K562 treated with DMSO at 1 percent for 24 hours (cell line): ENCODE measurements around the gene ZBTB47. TPM values are rescaled to one million over a fixed set of nuclear protein-coding genes. Genes with fewer than 3 reads are reported as not detected.

ENCODE experiments used
- total RNA-seq: library from RNA; unstranded; fragments of 300-600 nt; gene quantifications from 2 replicates; pipeline ENCODE4 v1.2.3, GENCODE V29; 2022; ENCODE audit warnings: low read depth; ENCODE audit not compliant: insufficient read depth

Gene ZBTB47
- total RNA-seq = 2.2 and 2.8 TPM in 2 replicates

DNA sequence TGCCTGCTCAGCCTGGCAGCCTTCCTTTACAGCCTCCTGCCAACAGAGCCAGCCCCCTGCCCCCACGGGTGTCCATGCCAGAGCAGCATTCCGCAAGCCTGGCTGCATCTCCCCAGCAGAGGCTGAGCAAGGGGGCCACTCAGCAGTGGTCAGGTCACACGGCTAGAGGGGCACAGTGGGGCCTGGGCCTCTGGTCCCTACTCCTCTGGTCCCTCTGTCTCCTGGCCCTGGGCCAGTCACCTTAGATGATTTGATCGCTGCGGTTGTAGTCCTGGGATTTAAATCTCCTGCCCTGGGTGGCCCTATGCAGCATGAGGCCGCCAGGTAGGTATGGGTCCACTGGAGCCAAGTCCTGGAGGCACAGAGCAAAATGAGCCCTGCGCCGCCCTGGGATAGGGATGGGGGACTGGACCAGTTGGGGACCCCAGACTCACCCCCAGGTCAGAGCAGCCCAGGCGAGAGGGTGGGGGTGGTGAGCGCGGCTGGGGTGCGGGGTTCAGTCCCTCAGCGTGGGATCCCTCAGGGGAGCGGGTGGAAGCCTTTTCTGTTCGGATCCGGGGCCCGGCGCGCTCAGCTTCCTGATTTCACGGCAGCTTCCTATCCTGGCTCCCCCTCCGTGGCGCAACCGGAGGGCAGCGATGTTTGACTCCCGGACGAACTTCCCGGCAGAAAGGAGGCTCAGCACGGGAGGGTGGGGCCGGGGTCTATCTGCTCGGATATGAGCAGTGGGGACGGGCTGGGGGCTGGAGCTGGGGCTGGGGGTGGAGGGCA lies at the start of gene ZBTB47:
Gene ZBTB47, plus strand, starts transcription at position 138 of the 771 bp plus-strand sequence. CDS start 4,659 bp downstream, outside the sequence.

DNA sequence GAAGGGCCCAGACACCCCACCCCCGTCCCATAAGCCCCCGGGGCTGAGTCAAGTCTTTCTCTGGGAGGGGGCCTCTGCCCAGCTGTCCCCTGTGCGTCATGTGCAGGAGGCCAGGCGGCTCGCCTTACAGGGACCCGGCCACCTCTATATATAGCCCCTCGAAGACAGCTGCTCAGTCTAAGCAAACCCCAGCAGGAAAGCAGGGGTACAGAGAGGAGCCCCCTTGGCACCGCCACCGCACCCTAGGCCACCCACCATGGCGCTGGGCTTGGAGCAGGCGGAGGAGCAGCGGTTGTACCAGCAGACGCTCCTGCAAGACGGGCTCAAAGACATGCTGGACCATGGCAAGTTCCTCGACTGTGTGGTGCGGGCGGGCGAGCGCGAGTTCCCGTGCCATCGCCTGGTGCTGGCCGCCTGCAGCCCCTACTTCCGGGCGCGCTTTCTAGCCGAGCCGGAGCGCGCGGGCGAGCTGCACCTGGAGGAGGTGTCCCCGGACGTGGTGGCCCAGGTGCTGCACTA lies 31.9 kb downstream of the ZBTB47 start, which contains the start of gene KLHL40:
Gene KLHL40, plus strand, starts transcription at position 175 of the 519 bp plus-strand sequence. Its CDS starts 82 bp downstream, at position 257.

DNA sequence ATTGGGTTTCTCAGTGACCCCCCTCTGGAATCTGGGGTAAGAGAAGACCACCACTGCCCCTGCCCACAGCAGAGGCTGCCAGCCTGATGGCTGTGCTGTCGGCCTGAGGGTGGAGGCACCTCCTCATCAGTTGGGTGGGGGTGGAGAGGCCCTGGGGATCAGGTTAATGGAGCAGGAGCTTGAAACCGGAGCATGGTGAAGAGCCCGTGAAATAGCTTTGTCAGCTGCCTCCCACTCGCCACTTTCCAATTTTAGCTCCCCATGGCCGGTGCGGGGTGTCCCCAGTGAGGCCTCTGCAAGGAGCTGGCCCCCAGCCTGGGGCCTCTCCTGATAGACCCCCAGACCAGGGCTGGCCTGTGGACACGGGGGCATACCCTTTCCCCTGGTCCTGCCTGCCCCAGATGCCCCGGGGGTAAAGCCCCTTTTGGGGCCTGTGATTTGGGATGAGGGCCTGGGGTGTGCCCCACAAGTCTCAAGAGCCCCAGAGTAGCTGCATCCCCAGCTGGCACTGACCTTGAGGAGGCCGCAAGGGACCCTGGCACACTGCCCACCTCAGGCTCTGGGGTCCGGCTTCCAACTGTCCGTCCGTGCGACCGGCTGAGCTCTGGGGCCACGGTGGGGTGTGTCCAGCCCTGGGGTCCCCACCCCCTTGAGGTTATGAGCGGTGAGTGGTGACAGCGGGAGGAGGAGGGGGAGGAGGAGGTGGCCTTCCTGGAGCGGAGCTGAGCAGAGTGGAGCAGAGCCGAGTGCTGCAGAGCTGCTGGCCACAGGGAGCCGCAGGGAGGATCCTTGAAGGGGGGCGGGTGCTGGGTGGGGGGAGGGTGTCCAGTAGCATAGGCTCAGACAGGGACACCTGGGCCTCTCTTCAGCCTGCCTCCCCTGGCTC lies 48.8 kb downstream of the ZBTB47 start, which contains the start of gene HHATL:
Gene HHATL, minus strand, starts transcription at position 733 of the 886 bp plus-strand sequence. CDS start 1,972 bp downstream, outside the sequence.

Other genes with a start within 250 kb of the ZBTB47 start
- not detected in 2 replicates for gene LYZL4, start 243.1 kb upstream of the ZBTB47 start, total RNA-seq
- not detected in 2 replicates for gene VIPR1, start 151.1 kb upstream of the ZBTB47 start, total RNA-seq
- gene SEC22C, start 71.7 kb upstream of the ZBTB47 start, total RNA-seq = 54.6 and 67.8 TPM in 2 replicates
- gene SS18L2, start 62.8 kb upstream of the ZBTB47 start, total RNA-seq = 56.5 and 57.4 TPM in 2 replicates
- 13.1 and 15.6 TPM in 2 replicates for gene NKTR, start 53.0 kb upstream of the ZBTB47 start, total RNA-seq
- not detected in 2 replicates for gene KLHL40, start 31.8 kb downstream of the ZBTB47 start, total RNA-seq
- gene HHATL, start 49.1 kb downstream of the ZBTB47 start, total RNA-seq = 0.21 TPM in 1 of 2 replicates, not detected in the other
- 1.2 and 1.7 TPM in 2 replicates for gene CCDC13, start 119.6 kb downstream of the ZBTB47 start, total RNA-seq
- 94.5 and 121 TPM in 2 replicates for gene HIGD1A, start 150.8 kb downstream of the ZBTB47 start, total RNA-seq
- 0.56 and 1.1 TPM in 2 replicates for gene ACKR2, start 155.7 kb downstream of the ZBTB47 start, total RNA-seq
- gene CYP8B1, start 222.2 kb downstream of the ZBTB47 start, total RNA-seq = not detected in 2 replicates